GM12872 (cell line): ENCODE measurements around the gene THSD4.

Experiments used
- TF ChIP-seq, protein P1 (sequence below): IDR thresholded peaks from 3 replicates; pipeline ENCODE4 v1.5.1; 2011; ENCODE audit warnings: low read depth, mild to moderate bottlenecking, low read length, moderate library complexity; ENCODE audit not compliant: insufficient read depth

The THSD4 gene

DNA sequence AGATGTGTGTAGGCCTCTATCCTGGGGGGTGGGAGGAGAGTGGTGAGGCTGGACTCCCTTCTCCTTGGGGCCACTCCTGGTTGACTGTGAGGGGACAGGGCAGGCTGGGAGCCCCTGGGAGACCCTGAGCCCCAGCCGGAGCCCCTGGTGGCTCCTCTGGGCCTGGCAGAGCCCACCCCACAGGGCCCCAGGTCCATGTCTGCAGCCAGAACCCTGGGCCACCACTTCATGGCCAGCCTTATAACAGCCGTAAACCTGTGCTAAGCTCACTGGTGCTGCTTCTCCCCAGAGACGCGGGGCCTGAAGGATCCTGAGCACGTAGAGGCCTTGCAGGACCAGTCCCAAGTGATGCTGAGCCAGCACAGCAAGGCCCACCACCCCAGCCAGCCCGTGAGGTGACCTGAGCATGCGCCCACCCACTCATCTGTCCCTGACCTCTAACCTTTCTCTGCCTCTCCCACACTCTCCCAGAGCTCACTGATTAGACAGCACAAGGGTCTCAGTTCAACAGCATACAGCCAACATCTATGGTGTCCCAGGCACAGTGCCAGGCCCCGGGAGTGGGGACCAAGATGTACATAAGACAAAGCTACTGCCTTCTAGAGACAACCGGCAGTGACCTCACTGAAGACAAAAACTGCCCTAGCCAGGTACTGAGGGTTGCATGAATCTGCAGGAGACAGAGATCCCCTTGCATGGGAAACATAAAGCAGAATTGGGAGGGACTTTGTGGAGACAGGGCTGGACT lies 698.6 kb downstream of the THSD4 start:
- TF ChIP-seq, protein P1, sequence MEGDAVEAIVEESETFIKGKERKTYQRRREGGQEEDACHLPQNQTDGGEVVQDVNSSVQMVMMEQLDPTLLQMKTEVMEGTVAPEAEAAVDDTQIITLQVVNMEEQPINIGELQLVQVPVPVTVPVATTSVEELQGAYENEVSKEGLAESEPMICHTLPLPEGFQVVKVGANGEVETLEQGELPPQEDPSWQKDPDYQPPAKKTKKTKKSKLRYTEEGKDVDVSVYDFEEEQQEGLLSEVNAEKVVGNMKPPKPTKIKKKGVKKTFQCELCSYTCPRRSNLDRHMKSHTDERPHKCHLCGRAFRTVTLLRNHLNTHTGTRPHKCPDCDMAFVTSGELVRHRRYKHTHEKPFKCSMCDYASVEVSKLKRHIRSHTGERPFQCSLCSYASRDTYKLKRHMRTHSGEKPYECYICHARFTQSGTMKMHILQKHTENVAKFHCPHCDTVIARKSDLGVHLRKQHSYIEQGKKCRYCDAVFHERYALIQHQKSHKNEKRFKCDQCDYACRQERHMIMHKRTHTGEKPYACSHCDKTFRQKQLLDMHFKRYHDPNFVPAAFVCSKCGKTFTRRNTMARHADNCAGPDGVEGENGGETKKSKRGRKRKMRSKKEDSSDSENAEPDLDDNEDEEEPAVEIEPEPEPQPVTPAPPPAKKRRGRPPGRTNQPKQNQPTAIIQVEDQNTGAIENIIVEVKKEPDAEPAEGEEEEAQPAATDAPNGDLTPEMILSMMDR, result no peak

DNA sequence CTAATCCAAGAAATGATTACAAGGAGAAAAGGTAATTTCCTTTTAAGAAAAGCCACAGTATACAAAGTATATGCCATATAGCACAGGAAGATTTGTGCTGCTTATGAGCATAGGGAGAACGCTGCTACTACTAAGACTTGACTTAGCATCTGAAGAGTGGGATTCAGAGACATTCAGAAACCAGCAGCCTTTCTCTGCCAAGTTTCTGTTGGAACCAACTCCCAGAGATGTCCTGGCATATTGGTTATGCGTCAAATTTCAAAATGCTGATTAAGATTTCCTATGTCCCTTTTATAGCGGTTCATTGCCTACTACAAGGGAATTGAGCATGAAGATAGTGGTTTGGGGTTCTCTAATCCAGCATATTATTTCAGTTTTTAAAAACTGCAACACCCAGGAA lies 700.0 kb downstream of the THSD4 start:
- TF ChIP-seq, protein P1, result no peak

DNA sequence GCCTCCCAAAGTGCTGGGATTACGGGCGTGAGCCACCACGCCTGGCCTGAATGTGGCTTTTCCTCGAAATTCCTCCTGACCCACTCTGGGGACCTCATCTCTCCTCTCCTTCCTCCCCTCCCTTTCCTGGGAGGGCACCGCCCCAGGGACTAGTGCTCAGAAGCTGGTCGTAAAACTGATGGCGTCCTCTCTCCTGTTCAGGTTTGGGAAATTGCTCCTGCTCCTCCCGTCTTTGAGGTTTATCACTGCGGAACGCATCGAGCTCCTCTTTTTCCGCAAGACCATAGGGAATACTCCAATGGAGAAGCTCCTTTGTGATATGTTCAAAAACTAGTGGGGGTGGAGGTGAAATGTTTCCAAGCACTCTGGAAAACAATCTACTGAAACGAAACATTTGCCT lies 702.1 kb downstream of the THSD4 start:
- TF ChIP-seq, protein P1, result no peak

DNA sequence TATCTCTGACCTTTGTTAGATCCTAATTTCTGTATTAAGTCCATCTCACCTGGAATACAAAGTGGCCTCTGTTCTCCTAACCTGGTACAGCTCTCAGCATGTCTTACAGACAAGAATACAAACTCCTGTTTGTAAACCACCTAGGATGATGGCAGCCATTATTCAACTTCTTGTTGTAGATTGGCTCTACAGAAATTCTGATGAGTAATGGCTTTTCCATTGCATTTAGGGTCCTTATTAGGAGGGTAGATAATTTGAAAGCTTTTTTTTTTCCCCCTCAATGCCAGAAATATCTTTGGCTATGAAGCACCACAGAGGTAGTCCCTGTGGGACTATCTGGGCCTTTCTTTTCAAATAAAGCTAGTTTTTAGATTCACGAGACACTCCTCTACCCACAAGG lies 704.9 kb downstream of the THSD4 start:
- TF ChIP-seq, protein P1, result no peak

DNA sequence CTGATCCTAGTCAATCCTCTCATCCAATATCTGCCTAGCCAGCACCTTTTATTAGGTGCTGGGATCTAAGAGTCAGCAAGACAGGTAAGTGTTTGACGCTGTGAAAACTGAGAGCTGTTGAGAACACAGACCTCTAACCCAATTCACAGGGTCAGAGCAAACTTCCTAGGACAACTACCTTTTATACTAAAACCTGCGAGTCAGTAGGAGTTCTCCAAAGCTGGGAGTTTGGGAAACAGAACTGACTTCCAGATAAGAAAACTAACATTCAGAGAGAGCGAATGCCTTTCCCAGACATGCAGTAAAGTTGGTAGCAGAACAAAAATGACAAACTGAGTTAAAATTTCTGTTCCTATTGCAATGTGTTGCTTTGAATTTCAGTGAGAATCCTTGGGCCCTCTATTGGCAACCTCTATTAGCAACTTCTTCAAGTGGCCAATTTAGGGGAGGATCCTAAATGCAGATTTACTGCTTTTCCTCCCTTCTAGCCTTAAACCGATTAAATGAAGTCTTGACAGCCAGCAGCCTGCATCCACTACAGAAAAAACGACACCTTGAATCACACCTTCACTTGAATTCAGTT lies 706.4 kb downstream of the THSD4 start:
- TF ChIP-seq, protein P1, result no peak

DNA sequence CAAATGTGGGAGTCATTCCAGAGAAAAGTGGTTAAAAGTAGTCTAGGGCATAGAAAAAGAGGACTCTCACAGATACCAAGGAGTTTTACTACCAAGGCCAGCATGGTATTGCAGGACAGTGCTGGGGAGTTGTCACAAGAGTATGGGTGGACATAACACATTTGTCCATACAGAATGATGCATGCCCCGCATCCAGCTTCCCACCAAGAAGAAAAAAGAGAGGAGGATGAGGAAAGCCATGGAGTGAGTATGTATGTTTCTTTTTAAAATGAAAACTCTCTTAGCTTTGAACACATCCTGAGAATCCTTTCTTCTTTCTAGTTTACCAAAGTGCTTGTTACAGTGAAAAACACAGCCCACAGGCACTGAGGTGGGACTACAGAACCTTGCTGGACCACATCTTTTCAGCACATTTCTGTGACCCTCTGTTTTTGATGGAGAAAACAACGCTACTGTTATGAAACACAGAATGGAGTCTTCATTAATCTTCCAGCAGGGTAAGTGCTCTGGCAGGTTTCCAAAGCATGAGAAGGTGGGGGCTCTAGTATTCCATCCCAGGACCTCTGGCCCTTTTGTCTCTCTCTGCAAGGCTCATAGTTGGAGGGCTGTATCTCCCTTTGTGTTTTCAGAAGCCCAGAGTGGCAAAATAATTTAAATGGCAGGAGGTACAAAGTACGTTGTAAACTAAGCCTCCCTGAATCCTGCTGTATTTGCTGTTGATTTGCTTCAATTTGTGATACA lies 707.8 kb downstream of the THSD4 start:
- TF ChIP-seq, protein P1, result no peak

DNA sequence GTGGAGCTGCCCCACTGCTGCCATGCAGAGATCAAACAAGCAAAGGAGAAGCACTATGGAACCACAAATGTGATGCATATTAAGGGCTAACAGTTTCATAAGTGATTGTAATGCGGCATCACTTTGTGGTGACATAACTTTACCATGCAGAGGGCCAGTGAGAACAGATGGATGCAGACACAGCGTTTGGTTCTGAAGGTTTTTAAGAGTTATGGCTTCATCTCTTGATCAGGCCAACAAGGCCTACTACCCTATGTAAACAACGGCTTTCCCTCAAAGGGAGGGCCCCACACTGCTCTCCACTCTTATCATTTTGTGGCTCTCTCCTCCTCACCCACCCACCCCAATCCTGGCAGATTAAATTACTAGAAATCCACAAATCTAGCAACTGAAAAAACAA lies 708.5 kb downstream of the THSD4 start:
- TF ChIP-seq, protein P1, result no peak
